Measurements from ENCODE around the gene CLASP1. TPM values are rescaled to one million over a fixed set of nuclear protein-coding genes. Genes with fewer than 3 reads are reported as not detected.
A peak's percentile ranks its signal among the peaks of the same experiment; 100 is the strongest.

The CLASP1 gene
- total and polyA plus RNA-seq, 4 experiments from 2014 or later, result 3.3 to 68.7 (median 42.1) TPM

GRCh38 chr2:121362774-121363173, 286.5 kb downstream of the CLASP1 start:
- Mint-ChIP-seq H3K4me3 (no peak overlapping the region), H3K27me3 (no peaks in the 10 kb centered on the region), H3K9me3 (no peaks in the 10 kb centered on the region), H3K27ac (peak overlapping the region in 1 of 7 donors; percentile 57), H3K36me3 (peaks cover 42 to 84% of the 10 kb centered on the region in 2 donors), H3K4me1 (peaks cover 0 to 2% (median under 1%) of the 10 kb centered on the region in 4 donors)
- ChIA-PET CTCF (ENCODE audit: partially characterized antibody) (no interaction called here), POLR2A (ENCODE audit: partially characterized antibody) (no interaction called here)
- H3K4me3 ChIP-seq (ENCODE audit: low read length in 2 of 2), result no peak overlapping the region
- no peaks in the 10 kb centered on the region for H3K27me3 ChIP-seq (ENCODE audit: insufficient read depth, low read length)
- H3K4me1 ChIP-seq (ENCODE audit: insufficient read depth, low read length), result no peaks in the 10 kb centered on the region
- intact Hi-C loops (cut with micrococcal nuclease), result no loop called here
- no peak overlapping the region for H3K27ac ChIP-seq (ENCODE audit: low read depth, low read length)
- peaks cover 55% of the 10 kb centered on the region for H3K36me3 ChIP-seq (ENCODE audit: insufficient read depth, low read length)
- no peaks in the 10 kb centered on the region for H3K9me3 ChIP-seq (ENCODE audit: control insufficient read depth in 1 of 2, low read length in 2 of 2)
- no peak for DNase-seq

GRCh38 chr2:121362226-121362625, 287.0 kb downstream of the CLASP1 start:
- peaks cover 43 to 84% of the 10 kb centered on the region in 2 donors for H3K36me3 Mint-ChIP-seq
- CTCF ChIA-PET (ENCODE audit: partially characterized antibody), result interaction anchor here (1.2 kb wide), 1 partner anchor 9 kb away, joined by 3 read pairs; no protein-coding TSS in a partner anchor

DNA sequence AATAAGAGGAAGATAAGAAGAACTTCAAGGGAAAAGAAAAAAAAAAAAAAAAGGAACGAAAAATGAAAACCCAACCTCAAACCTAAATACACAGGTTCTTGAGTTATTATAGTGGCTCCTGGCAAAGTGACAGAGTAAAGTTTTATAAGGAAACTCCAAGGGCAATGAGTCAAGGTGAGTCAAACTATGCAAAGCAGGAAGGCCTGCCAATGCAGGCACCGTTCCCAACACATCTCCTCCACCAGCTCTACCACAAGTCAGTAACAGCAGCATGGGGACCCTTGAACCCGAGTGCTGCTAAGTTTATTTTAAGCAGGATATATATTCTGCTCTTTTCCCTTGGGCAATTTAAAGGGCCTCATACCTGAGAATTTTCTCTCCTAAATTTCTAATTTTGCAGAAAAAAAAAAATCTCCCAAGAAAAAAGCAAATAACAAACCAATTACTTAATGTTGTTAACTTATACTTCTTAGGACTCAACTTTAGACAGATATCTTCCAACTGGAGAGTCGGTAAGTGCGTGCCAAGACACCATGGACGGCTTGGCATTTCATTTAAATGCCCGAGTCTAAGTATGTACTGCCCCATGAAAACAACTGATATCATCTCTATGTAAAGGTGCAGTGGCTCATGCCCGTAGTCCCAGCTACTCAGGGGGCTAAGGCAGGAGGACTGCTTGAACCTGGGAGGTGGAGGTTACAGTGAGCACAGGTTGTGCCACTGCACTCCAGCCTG, 288.5 kb downstream of the CLASP1 start:
- H3K9me3 Mint-ChIP-seq, result no peaks in the 10 kb centered on the region
- H3K9me3 ChIP-seq (ENCODE audit: control insufficient read depth in 1 of 2, low read length in 2 of 2), result no peaks in the 10 kb centered on the region
- H3K27me3 Mint-ChIP-seq, result no peaks in the 10 kb centered on the region
- H3K27ac ChIP-seq (ENCODE audit: low read depth, low read length), result no peak overlapping the region
- peaks cover 0 to 1% (median 0%) of the 10 kb centered on the region in 4 donors for H3K4me1 Mint-ChIP-seq
- POLR2A ChIA-PET (ENCODE audit: partially characterized antibody), result interaction anchor here (0.6 kb wide), 1 partner anchor 308 kb away, joined by 3 read pairs; no protein-coding TSS in a partner anchor
- H3K36me3 Mint-ChIP-seq, result peaks cover 38 to 84% of the 10 kb centered on the region in 2 donors
- intact Hi-C loops (cut with micrococcal nuclease), result no loop called here
- CTCF ChIA-PET (ENCODE audit: partially characterized antibody), result interaction anchor here (1.2 kb wide), 1 partner anchor 8 kb away, joined by 3 read pairs; no protein-coding TSS in a partner anchor
- H3K4me3 Mint-ChIP-seq, result no peak overlapping the region
- no peaks in the 10 kb centered on the region for H3K4me1 ChIP-seq (ENCODE audit: insufficient read depth, low read length)
- no peak for DNase-seq
- peaks cover 52% of the 10 kb centered on the region for H3K36me3 ChIP-seq (ENCODE audit: insufficient read depth, low read length)
- H3K27me3 ChIP-seq (ENCODE audit: insufficient read depth, low read length), result no peaks in the 10 kb centered on the region
- H3K27ac Mint-ChIP-seq, result peak overlapping the region in 1 of 7 donors; percentile 1
- H3K4me3 ChIP-seq (ENCODE audit: low read length in 2 of 2), result no peak overlapping the region

More at GRCh38 chr2:121362226-121362625, 287.0 kb downstream of the CLASP1 start:
- Histone ChIP-seq H3K27me3 (ENCODE audit: insufficient read depth, low read length) (no peaks in the 10 kb centered on the region), H3K4me1 (ENCODE audit: insufficient read depth, low read length) (no peaks in the 10 kb centered on the region), H3K9me3 (ENCODE audit: control insufficient read depth in 1 of 2, low read length in 2 of 2) (no peaks in the 10 kb centered on the region), H3K36me3 (ENCODE audit: insufficient read depth, low read length) (peaks cover 61% of the 10 kb centered on the region), H3K4me3 (ENCODE audit: low read length in 2 of 2) (no peak overlapping the region), H3K27ac (ENCODE audit: low read depth, low read length) (no peak overlapping the region)
- no peaks in the 10 kb centered on the region for H3K9me3 Mint-ChIP-seq
- no peak overlapping the region for H3K27ac Mint-ChIP-seq
- no peak for DNase-seq
- no peak overlapping the region for H3K4me3 Mint-ChIP-seq
- POLR2A ChIA-PET (ENCODE audit: partially characterized antibody), result no interaction called here
- intact Hi-C loops (cut with micrococcal nuclease), result no loop called here
- H3K27me3 Mint-ChIP-seq, result no peaks in the 10 kb centered on the region
- H3K4me1 Mint-ChIP-seq, result peaks cover 0 to 2% (median under 1%) of the 10 kb centered on the region in 4 donors

DNA sequence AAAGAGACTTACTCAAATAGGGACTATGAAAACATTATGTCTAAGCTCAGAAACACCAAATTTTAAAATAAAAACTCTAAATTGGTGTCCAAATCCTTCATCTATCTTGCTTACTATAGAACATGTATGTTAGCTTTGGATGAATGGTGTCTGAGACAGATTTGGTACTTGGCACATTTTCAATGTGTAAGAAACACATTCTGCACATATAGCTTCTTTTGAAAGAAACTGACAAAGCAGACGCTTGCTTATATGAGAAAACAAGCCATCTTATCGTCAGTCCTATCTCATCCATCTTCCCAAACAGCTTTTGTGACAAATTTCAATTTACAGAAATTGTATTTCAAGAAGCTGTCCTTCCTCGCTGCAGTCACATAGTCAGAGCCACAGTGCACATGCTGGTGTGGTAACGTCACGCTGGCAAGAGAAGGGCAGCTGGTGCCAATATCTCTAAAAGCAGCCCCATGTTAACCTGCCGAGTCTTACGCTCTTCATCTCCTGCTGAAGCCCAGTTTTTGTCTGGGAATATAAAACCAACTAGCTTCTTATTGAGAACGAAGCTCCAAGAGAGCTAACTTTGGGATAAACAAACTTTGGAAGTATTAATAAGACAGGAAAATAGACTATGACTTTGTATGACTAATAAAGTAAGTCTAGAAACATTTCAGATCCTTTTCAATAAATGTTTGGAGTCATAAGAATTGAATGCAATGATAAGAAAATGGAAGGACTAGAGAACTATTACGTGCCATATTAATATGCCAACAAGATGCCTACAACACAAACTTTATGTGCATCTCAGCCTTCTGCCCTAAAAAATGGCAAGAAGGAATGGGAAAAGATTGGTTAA, 289.3 kb downstream of the CLASP1 start:
- no peaks in the 10 kb centered on the region for H3K9me3 ChIP-seq (ENCODE audit: control insufficient read depth in 1 of 2, low read length in 2 of 2)
- intact Hi-C loops (cut with micrococcal nuclease), result no loop called here
- H3K4me3 ChIP-seq (ENCODE audit: low read length in 2 of 2), result no peak overlapping the region
- H3K27ac Mint-ChIP-seq, result no peak overlapping the region
- H3K27me3 ChIP-seq (ENCODE audit: insufficient read depth, low read length), result no peaks in the 10 kb centered on the region
- peaks cover 0 to 1% (median 0%) of the 10 kb centered on the region in 4 donors for H3K4me1 Mint-ChIP-seq
- H3K4me3 Mint-ChIP-seq, result no peak overlapping the region
- no peaks in the 10 kb centered on the region for H3K9me3 Mint-ChIP-seq
- POLR2A ChIA-PET (ENCODE audit: partially characterized antibody), result no interaction called here
- peaks cover 38 to 83% of the 10 kb centered on the region in 2 donors for H3K36me3 Mint-ChIP-seq
- CTCF ChIA-PET (ENCODE audit: partially characterized antibody), result interaction anchor here (0.9 kb wide), 1 partner anchor 13 kb away, joined by 3 read pairs; no protein-coding TSS in a partner anchor
- H3K27ac ChIP-seq (ENCODE audit: low read depth, low read length), result no peak overlapping the region
- H3K4me1 ChIP-seq (ENCODE audit: insufficient read depth, low read length), result no peaks in the 10 kb centered on the region
- H3K27me3 Mint-ChIP-seq, result no peaks in the 10 kb centered on the region
- DNase-seq, result no peak
- H3K36me3 ChIP-seq (ENCODE audit: insufficient read depth, low read length), result peaks cover 50% of the 10 kb centered on the region

DNA sequence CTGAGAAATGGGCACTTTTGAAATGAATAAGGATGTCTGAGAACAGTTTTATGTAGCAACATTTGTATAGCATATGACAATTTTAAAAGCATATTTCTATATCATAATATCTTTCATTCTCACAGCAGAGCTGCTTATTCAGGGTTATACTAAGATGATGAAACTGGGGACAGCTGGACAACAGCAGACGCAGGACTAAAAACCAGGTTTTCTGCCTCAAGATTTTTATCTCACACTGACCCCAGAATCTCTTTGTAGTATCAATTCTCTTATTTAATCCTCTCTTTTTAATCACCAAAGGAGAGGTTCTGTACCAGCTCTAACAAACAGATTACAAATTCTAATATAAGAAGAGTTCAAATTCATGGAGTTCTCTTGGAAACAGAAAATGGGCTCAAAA, 290.1 kb downstream of the CLASP1 start:
- H3K36me3 ChIP-seq (ENCODE audit: insufficient read depth, low read length), result peaks cover 52% of the 10 kb centered on the region
- H3K27me3 Mint-ChIP-seq, result no peaks in the 10 kb centered on the region

GRCh38 chr2:121358291-121358690, 291.0 kb downstream of the CLASP1 start:
- H3K9me3 Mint-ChIP-seq, result no peaks in the 10 kb centered on the region
- Histone ChIP-seq H3K27me3 (ENCODE audit: insufficient read depth, low read length) (no peaks in the 10 kb centered on the region), H3K4me3 (ENCODE audit: low read length in 2 of 2) (no peak overlapping the region), H3K36me3 (ENCODE audit: insufficient read depth, low read length) (peaks cover 55% of the 10 kb centered on the region), H3K4me1 (ENCODE audit: insufficient read depth, low read length) (no peaks in the 10 kb centered on the region), H3K9me3 (ENCODE audit: control insufficient read depth in 1 of 2, low read length in 2 of 2) (no peaks in the 10 kb centered on the region), H3K27ac (ENCODE audit: low read depth, low read length) (no peak overlapping the region)
- H3K4me3 Mint-ChIP-seq, result no peak overlapping the region
- intact Hi-C loops (cut with micrococcal nuclease), result no loop called here
- H3K4me1 Mint-ChIP-seq, result peaks cover 0 to 1% (median 0%) of the 10 kb centered on the region in 4 donors
- no peaks in the 10 kb centered on the region for H3K27me3 Mint-ChIP-seq
- ChIA-PET CTCF (ENCODE audit: partially characterized antibody) (interaction anchor here (0.5 kb wide), 1 partner anchor 30 kb away, joined by 3 read pairs; no protein-coding TSS in a partner anchor), POLR2A (ENCODE audit: partially characterized antibody) (no interaction called here)
- peak overlapping the region in 1 of 7 donors; percentile 15 for H3K27ac Mint-ChIP-seq
- DNase-seq, result no peak
- peaks cover 47 to 83% of the 10 kb centered on the region in 2 donors for H3K36me3 Mint-ChIP-seq

More for the DNA sequence above, 290.1 kb downstream of the CLASP1 start:
- DNase-seq, result no peak
- Histone ChIP-seq H3K27me3 (ENCODE audit: insufficient read depth, low read length) (no peaks in the 10 kb centered on the region), H3K9me3 (ENCODE audit: control insufficient read depth in 1 of 2, low read length in 2 of 2) (no peaks in the 10 kb centered on the region), H3K4me1 (ENCODE audit: insufficient read depth, low read length) (no peaks in the 10 kb centered on the region), H3K4me3 (ENCODE audit: low read length in 2 of 2) (no peak overlapping the region), H3K27ac (ENCODE audit: low read depth, low read length) (no peak overlapping the region)
- CTCF ChIA-PET (ENCODE audit: partially characterized antibody), result interaction anchor here (0.9 kb wide), 1 partner anchor 12 kb away, joined by 3 read pairs; no protein-coding TSS in a partner anchor
- POLR2A ChIA-PET (ENCODE audit: partially characterized antibody), result no interaction called here
- Mint-ChIP-seq H3K4me3 (no peak overlapping the region), H3K36me3 (peaks cover 43 to 84% of the 10 kb centered on the region in 2 donors), H3K9me3 (no peaks in the 10 kb centered on the region), H3K4me1 (peaks cover 0 to 1% (median 0%) of the 10 kb centered on the region in 4 donors), H3K27ac (no peak overlapping the region)
- intact Hi-C loops (cut with micrococcal nuclease), result no loop called here

Measured in CD4-positive, alpha-beta memory T cell (primary cell).